Mononuclear cell (primary cell): Measurements from ENCODE around the gene AGFG1. TPM values are rescaled to one million over a fixed set of nuclear protein-coding genes. Genes with fewer than 3 reads are reported as not detected.
"Not testable (repeated sequence)": the region's sequence is repeated elsewhere in the genome, so short reads cannot be mapped to it uniquely, and the experiment has no call there.

Source experiments
- H3K27me3 ChIP-seq: 2 replicates; pipeline ENCODE4 v1.6.0; 2011; ENCODE audit warnings: low read length, control low read depth; ENCODE audit not compliant: insufficient read depth
- H3K4me1 ChIP-seq: 2 replicates; pipeline ENCODE4 v1.5.1; 2011; ENCODE audit warnings: mild to moderate bottlenecking, low read length, control low read depth; ENCODE audit not compliant: insufficient read depth
- H3K4me3 ChIP-seq: 2 replicates; pipeline ENCODE4 v1.5.1; 2011; ENCODE audit warnings: mild to moderate bottlenecking, low read length, moderate library complexity
- H3K9me3 ChIP-seq: 2 replicates; pipeline ENCODE4 v1.5.1; 2011; ENCODE audit warnings: low read depth, mild to moderate bottlenecking, control low read depth, low read length
- total RNA-seq: library from RNA; depleted of rRNA; stranded (reverse); fragments of >200 nt; gene quantifications from one replicate; pipeline ENCODE4 v1.2.3, GENCODE V29; 2012

AGFG1 gene
- total RNA-seq, 1 donor = 86.6 TPM

DNA sequence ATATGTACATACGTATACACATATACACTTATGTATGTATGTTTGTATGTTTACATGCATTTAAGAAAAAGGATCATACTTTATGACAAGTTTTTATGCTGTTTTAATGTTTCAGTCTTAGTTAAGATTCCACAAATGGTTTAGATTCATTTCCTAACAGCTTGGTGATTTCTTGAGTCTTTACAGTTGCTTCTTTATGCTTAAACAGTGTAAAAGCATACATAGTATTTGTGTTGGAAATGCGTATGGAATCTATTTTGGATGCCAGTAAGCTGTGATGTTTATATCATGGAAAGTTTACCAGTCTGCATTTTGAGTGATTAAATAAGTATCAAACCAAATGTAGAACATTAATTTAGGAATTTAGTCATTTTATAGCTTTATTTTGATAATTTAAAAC, 55.4 kb downstream of the AGFG1 start:
- no peaks in the 10 kb centered on the region for H3K9me3 ChIP-seq
- no peak overlapping the region for H3K4me3 ChIP-seq
- H3K27me3 ChIP-seq = no peaks in the 10 kb centered on the region
- H3K4me1 ChIP-seq = no peaks in the 10 kb centered on the region

GRCh38 chr2:227528803-227529202, 56.8 kb downstream of the AGFG1 start:
- Histone ChIP-seq H3K4me1 (no peaks in the 10 kb centered on the region), H3K27me3 (no peaks in the 10 kb centered on the region), H3K9me3 (no peaks in the 10 kb centered on the region), H3K4me3 (no peak overlapping the region)

GRCh38 chr2:227529871-227530270, 57.9 kb downstream of the AGFG1 start:
- H3K4me3 ChIP-seq = no peak overlapping the region
- H3K27me3 ChIP-seq = no peaks in the 10 kb centered on the region
- no peaks in the 10 kb centered on the region for H3K4me1 ChIP-seq
- H3K9me3 ChIP-seq = no peaks in the 10 kb centered on the region

- Histone ChIP-seq H3K27me3 (no peaks in the 10 kb centered on the region), H3K4me1 (no peaks in the 10 kb centered on the region), H3K9me3 (no peaks in the 10 kb centered on the region), H3K4me3 (no peak overlapping the region)
These were observed 62.8 kb downstream of the AGFG1 start for GRCh38 chr2:227534714-227535113.

- no peaks in the 10 kb centered on the region for H3K4me1 ChIP-seq
- H3K4me3 ChIP-seq = no peak overlapping the region
- H3K27me3 ChIP-seq = no peaks in the 10 kb centered on the region
- no peaks in the 10 kb centered on the region for H3K9me3 ChIP-seq
These were observed 64.5 kb downstream of the AGFG1 start for GRCh38 chr2:227536445-227536844.

DNA sequence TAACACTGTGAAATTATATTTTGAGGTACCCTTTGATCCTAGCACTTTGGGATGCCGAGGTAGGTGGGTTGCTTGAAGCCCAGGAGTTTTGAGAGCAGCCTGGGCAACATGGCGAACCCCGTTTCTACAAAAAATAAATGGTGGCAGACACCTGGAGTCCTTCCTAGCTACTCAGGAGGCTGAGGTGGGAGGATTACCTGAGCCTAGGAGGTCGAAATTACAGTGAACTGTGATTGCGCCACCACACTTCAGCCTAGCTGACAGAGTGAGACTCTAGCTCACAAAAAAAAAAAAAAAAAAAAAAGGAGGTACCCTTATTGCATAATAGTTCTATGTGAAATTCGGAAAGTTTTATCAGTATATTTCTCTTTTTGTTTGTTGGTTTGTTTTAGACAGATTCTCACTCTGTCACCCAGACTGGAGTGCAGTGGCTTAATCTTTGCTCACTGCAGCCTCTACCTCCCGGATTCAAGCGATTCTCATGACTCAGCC, 67.6 kb downstream of the AGFG1 start:
- Histone ChIP-seq H3K4me1 (no peaks in the 10 kb centered on the region), H3K27me3 (no peaks in the 10 kb centered on the region), H3K9me3 (no peaks in the 10 kb centered on the region), H3K4me3 (no peak overlapping the region)

GRCh38 chr2:227540352-227540751, 68.4 kb downstream of the AGFG1 start:
- H3K9me3 ChIP-seq, H3K4me3 ChIP-seq, H3K27me3 ChIP-seq, H3K4me1 ChIP-seq: not testable (repeated sequence)

DNA sequence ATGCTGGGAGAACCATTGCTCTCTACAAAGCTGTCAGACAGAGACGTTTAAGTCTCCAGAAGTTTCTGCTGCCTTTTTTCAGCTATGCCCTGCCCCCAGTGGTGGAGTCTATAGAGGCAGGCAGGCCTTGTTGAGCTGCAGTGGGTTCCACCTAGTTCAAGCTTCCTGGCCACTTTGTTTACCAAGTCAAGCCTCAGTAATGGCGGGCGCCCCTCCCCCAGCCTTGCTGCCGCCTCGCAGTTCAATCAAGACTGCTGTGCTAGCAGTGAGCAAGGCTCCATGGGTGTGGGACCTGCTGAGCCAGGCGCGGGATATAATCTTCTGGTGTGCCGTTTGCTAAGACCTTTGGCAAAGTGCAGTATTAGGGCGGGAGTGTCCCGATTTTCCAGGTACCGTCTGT, 74.0 kb downstream of the AGFG1 start:
- no peaks in the 10 kb centered on the region for H3K9me3 ChIP-seq
- no peak overlapping the region for H3K4me3 ChIP-seq
- H3K27me3 ChIP-seq = no peaks in the 10 kb centered on the region

DNA sequence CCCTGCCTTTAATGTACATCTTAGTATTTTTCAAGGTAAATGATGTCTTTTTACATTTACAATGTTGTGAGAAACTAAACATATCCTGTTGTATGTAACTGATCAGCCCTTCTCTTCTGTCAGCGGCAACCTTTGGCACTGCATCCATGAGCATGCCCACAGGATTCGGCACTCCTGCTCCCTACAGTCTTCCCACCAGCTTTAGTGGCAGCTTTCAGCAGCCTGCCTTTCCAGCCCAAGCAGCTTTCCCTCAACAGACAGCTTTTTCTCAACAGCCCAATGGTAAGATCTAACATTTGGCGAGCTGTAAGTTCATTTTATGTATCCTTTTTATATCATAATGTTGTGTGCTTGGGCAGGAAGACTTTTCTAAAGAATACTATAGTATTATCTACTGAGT, 79.9 kb downstream of the AGFG1 start:
- H3K27me3 ChIP-seq = no peaks in the 10 kb centered on the region
- H3K4me1 ChIP-seq = no peaks in the 10 kb centered on the region
- H3K4me3 ChIP-seq = no peak overlapping the region
- H3K9me3 ChIP-seq = no peaks in the 10 kb centered on the region

More for the DNA sequence above, 74.0 kb downstream of the AGFG1 start:
- no peaks in the 10 kb centered on the region for H3K4me1 ChIP-seq

DNA sequence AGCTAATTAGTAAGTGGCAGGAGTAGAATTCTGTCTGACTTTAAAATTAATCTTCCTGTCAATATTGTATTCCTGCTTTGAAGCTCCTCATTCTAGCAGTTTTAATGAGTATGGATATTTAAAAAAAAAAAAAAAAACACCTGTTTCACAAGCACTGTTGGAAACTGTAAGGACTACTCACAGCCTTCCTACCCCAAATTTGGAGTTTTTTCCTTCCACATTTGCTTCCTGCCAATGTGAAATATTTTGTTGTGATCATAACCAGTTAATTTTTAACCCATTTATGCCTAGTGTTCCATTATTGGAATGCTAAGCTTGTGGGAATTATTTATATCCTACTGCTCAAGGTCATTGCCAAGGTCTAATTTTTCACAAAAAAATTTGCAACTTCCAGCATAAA, 90.6 kb downstream of the AGFG1 start:
- Histone ChIP-seq H3K27me3 (no peaks in the 10 kb centered on the region), H3K4me1 (no peaks in the 10 kb centered on the region), H3K9me3 (no peaks in the 10 kb centered on the region), H3K4me3 (no peak overlapping the region)

DNA sequence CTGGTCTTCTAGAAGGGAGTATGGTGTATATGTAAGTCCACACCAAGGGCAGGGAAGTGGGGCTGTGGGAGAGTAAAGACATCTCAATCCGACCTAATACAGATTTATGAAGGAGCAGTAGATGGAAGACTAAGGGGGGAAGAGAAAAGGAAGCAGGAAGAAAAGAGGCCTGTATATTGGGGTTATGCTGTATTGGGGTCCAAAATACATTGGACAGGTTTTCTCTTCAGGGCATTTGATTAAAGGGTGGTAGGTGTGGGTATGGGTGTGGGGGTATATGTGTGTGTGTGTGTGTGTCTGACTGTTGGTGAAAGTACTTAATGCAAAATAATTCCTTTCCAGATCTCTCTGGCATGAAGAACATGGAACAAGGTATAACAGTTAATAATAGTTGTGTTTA, 93.1 kb downstream of the AGFG1 start:
- H3K4me1 ChIP-seq = no peaks in the 10 kb centered on the region
- H3K4me3 ChIP-seq = no peak overlapping the region
- no peaks in the 10 kb centered on the region for H3K9me3 ChIP-seq
- H3K27me3 ChIP-seq = no peaks in the 10 kb centered on the region

- Histone ChIP-seq H3K4me1 (no peaks in the 10 kb centered on the region), H3K27me3 (no peaks in the 10 kb centered on the region), H3K9me3 (no peaks in the 10 kb centered on the region), H3K4me3 (no peak overlapping the region)
These were observed 94.1 kb downstream of the AGFG1 start for GRCh38 chr2:227566012-227566411.

DNA sequence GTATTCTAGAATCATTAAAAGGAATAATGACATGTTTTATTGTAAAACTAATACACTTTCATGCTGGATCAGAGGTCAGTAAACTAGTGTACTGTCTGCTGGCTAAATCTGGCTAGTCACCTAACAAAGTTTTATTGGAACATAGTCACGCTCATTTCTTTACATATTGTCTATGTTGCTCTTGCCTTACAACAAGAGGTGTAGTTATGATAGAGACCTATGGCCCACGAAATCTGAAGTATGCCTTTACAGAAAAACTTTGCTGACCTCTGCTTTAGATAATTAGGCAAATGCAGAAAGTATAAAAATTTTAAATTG, 96.9 kb downstream of the AGFG1 start:
- H3K27me3 ChIP-seq = no peaks in the 10 kb centered on the region
- H3K9me3 ChIP-seq = no peaks in the 10 kb centered on the region
- no peak overlapping the region for H3K4me3 ChIP-seq
- no peaks in the 10 kb centered on the region for H3K4me1 ChIP-seq

DNA sequence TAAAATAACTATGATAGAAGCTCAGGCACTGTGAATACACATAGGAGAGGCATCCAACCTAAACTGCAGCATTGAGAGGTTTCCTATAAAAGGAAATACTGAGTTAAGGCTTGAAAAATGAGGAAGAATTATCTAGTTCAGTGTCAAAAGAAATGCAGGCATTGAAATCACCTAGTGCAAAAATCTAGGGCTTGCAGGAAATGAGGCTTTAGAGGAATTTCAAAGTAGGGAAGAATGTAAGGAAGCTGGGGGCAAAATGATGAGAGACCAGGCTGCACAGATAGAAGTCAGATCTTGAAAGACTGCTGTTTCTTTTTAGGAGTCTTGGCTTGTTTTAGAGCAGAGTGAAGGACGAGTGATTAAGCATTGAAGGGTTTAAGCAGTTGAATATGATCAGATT, 98.7 kb downstream of the AGFG1 start:
- H3K27me3 ChIP-seq = no peaks in the 10 kb centered on the region
- H3K4me3 ChIP-seq = no peak overlapping the region
- no peaks in the 10 kb centered on the region for H3K4me1 ChIP-seq
- H3K9me3 ChIP-seq = no peaks in the 10 kb centered on the region

DNA sequence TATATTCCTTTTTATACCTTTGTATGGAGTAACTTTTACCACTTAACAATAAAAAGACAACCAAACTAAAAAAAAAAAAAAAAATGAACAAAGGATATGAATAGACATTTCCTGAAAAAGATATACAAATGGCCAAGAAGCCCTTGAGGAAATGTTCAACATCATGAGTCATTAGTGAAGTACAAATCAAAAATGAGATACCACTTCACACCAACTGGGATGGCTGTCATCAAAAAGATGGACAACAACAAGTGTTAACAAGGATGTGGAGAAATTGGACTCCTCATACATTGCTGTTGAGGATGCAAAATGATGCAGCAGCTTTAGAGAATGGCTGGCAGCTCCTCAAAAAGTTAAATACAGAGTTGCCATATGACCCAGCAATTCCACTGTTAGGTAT, 104.2 kb downstream of the AGFG1 start:
- Histone ChIP-seq H3K4me3 (no peak overlapping the region), H3K4me1 (no peaks in the 10 kb centered on the region), H3K9me3 (no peaks in the 10 kb centered on the region), H3K27me3 (no peaks in the 10 kb centered on the region)

- Histone ChIP-seq H3K27me3 (no peaks in the 10 kb centered on the region), H3K4me3 (no peak overlapping the region), H3K4me1 (no peaks in the 10 kb centered on the region), H3K9me3 (no peaks in the 10 kb centered on the region)
These were observed 104.9 kb downstream of the AGFG1 start for GRCh38 chr2:227576812-227577211.

GRCh38 chr2:227577555-227577954, 105.6 kb downstream of the AGFG1 start:
- Histone ChIP-seq H3K9me3 (no peaks in the 10 kb centered on the region), H3K27me3 (no peaks in the 10 kb centered on the region), H3K4me3 (no peak overlapping the region), H3K4me1 (no peaks in the 10 kb centered on the region)
